GM19438 (cell line): Measurements from ENCODE around the gene CCDC154.
"Not testable (repeated sequence)": the region's sequence is repeated elsewhere in the genome, so short reads cannot be mapped to it uniquely, and the experiment has no call there.

Experiments
- ATAC-seq: cut with Tn5 transposase; IDR thresholded peaks from one replicate; pipeline ENCODE4 v1.9.1; 2021; ENCODE audit warnings: low read depth; ENCODE audit not compliant: unreplicated experiment

CCDC154 gene

GRCh38 chr16:1474796-1475551 lies 30.6 kb upstream of the CCDC154 start, which contains the start of gene CLCN7:
CLCN7 (minus strand) TSS chr16:1475028; CDS start chr16:1474974, 54 bp downstream.
- ATAC-seq, result peak; percentile 77

DNA sequence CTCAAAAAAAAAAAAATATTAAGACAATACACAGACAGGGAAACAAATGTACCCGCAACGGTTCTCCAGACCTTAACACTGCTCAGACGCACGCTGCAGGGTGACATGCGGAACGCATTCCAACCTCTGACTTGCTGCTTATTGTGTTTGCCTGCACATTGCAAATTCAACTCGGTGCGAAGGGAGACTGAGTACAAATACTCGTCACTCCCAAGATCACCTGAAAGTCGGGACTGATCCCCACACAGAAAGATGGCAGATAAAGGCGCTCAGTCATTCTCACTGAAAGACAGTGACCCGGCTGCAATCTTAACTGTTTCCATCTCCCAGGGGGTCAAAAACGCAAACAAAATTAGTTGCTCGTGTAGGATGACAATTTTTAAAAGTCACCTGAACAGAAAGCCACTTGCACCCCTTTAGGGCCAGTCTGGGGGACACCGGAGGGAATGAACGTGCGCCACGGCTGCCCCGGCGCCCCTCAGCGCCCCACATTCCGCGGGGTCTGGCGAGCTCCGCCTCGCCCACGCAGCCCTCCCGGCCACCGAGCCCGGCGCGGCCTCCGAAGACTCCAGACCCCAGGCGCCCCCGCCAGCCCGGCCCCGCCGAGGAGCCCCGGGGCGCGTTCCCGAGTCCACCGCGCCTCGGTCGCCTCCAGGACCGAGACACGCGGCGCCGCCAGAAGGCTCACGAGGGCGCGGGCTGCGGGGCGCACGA lies 29.9 kb upstream of the CCDC154 start:
- ATAC-seq, result peak; percentile 15

GRCh38 chr16:1472974-1473373 lies 28.6 kb upstream of the CCDC154 start:
- no peak for ATAC-seq

DNA sequence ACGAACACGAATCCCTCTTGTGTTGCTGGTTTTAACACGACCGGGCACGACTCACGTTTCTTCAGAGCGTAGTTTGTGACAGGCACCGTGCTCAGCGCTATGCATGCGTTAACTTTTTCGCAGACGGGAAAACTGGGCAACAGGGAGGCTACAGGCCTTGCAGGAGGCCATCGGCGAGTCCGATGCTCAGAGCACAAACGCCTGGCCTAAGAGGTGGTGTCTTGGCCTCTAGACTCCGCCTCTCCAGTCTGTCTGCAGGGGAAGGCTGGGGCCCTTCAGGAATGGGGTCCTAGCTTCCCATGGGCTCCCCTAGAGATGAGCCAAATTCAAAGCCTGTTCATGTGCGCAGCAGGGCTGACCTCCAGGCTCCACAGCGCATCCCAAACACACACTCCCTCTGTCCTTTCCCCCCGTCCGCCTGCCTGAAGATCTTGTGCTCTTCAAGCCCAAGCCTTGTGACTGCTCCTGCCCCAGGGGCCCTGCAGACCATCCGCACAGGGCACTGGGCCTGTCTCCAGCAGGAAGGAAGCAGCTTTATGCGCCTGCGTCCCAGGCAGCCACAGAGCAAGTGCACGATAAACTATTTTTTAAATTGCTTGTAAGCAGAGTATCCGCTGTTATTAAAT lies 27.3 kb upstream of the CCDC154 start:
- ATAC-seq, result no peak

DNA sequence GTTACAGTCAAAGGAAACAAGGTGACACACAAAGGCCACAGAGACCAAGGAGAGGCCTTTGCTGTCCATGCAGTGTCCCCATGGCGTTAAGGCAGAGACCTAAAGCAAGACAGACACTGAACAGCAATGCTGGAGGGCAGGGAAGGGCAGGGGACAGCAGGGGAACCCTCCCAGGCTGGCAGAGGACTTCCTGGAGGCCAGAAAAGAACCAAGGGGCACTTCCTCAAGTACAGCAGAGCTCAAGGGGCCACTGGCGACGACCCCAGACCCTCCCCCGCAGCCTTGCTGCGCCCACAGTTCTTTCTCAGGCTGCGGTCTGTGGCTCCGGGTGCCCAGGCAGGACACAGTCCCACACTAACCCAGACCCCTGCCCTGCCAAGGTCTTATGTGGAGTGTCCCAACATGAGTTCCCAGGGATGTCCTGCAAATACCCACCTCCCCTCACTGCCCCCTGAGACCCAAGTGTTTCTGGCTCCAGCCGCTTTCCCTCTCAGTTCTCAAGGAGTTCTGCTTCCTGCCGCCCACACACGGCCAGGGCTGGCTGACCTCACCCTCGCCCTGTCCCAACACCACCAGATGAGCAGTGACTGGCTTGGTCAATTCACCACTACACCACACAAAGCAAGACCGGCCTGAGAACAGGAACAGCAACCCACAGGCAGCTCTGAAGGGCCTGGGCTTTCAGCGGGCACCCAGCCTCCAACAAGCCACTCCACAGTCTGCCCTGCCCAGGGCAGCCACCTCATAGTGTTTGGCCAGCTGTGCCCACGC lies 26.3 kb upstream of the CCDC154 start:
- ATAC-seq, result no peak

DNA sequence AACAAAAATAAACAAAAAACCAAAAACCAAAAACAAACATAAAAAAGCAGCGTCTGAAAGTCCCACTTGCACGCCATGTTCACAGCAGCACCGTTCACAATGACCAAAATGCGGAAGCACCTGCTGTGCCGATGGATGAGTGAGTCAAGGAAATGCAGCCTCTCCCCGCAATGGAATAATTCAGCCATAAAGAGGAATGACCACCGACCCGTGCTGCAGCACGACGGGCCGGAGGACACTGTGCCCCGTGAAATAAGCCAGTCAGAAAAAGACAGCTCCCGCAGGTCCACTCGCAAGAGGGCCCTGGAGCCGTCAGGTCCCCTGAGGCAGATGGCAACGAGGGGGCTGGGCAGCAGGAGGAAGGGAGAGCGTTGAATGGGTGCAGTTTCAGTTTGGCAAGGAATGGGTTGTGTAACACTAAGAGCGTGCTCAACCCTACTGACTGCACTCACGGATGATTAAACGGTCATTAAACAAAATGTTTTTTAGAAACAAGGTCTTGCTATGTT lies 25.4 kb upstream of the CCDC154 start:
- no peak for ATAC-seq

- ATAC-seq, result not testable (repeated sequence)
Observed at GRCh38 chr16:1469141-1469540, 24.8 kb upstream of the CCDC154 start.

- no peak for ATAC-seq
Observed at GRCh38 chr16:1468426-1468810, 24.1 kb upstream of the CCDC154 start.

- ATAC-seq, result no peak
Observed at GRCh38 chr16:1466968-1467521, 22.7 kb upstream of the CCDC154 start.

GRCh38 chr16:1466054-1466453 lies 21.7 kb upstream of the CCDC154 start:
- no peak for ATAC-seq

- ATAC-seq, result no peak
Observed at GRCh38 chr16:1465567-1465915, 21.2 kb upstream of the CCDC154 start.

DNA sequence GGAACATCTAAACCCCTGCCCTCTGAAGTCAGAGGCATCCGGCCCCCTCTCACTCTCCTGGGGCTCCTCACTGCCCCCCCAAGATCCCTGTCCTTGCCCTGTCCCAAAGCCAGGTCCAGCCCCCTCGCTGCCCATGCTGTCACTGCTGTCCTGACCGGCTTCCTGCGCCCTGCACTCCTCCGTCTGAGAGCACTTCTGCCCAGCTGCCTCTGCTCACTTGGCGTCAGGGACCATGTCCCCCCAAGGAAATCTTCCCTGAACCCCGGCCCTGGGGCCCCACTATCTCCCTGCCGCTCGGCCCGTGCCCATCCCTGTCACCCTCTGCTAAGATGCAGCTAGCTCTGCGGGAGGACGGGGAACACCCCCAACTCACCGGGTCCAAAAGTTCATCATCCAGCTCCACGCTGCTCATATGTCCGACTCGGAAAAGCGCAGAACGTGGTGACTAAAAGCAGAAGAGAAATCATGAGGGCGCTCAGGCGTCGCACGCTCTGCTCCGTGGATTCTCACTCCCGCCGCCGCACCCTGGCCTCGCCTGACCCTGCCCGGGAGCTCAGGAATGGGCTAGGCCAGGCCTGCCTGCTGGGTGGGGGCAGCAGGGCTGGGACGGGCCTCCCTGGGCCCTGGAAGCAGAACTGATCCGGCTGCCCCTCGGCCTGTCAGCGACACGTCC lies 20.7 kb upstream of the CCDC154 start:
- no peak for ATAC-seq

DNA sequence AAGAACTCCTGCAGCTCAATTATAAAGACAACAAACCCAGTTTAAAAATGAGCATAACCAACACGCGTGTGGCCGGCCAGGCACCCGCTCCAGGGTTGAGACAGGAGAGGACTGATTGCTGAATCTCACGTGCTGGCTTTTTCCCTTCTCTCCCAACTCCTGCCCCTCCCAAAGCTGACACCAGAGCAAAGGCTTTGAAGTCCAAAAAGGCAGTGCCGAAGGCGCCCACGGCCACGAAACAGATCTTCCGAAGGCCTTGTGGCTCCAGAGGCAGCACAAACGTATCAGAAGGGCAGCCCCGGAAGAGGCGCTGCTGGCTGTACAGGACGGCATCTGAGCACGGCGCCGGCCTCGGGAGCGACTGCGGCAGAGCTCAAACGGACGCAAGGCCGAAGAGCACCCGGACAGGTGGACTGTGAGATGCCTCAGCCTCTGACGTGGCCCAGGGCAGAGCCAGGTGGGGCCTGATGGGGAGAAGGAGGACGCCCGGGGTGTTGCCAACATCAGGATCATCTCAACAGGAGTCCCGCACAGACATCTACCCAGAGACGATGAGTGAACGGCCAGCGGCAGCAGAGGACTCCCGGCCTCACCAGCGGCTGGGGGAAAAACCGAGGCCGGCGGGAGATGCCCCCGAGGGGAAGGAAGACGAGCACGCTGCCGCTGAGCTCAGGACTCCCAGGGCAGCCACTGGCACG lies 20.0 kb upstream of the CCDC154 start:
- no peak for ATAC-seq

DNA sequence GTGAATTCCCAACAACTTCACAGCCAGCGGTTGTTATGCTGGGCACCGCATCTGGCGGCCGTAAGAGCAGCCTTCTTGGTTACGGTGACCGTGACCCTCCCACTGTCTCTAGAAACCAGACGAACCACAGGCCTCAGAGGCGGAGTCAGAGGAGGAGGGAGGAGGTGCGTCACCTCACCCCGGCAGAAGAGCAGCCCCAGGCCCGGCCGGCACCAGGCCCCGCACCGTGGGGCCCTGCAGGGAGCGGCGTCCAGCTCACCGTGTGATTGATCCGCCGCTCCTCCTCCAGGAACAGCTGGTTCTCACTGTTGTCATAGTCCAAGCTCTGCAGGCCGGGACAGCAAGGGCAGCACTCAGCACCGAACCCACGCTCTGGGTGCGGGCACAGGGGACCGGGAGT lies 16.8 kb upstream of the CCDC154 start:
- no peak for ATAC-seq

- ATAC-seq, result no peak
Observed at GRCh38 chr16:1460602-1461138, 16.3 kb upstream of the CCDC154 start.

DNA sequence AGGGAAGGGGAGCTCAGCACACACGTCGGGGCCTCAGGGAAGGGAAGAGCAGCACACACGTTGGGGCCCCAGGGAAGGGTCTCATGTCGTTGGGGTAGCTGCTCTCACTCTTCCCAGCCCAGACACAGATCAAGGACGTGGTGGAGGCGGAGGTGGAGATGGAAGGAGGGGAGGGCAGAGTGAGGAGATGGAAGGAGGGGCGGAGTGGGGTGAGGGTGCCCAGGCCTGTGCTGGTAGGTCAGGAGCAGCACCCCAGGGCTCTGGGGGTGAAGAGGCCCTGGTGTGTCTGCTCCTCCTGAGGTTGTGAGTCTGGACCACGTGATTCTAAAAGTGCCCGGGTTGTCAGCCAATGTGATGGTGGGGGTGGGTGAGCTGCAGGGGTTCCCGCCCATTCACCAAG lies 15.6 kb upstream of the CCDC154 start:
- no peak for ATAC-seq

GRCh38 chr16:1458977-1459341 lies 14.6 kb upstream of the CCDC154 start:
- ATAC-seq, result no peak

DNA sequence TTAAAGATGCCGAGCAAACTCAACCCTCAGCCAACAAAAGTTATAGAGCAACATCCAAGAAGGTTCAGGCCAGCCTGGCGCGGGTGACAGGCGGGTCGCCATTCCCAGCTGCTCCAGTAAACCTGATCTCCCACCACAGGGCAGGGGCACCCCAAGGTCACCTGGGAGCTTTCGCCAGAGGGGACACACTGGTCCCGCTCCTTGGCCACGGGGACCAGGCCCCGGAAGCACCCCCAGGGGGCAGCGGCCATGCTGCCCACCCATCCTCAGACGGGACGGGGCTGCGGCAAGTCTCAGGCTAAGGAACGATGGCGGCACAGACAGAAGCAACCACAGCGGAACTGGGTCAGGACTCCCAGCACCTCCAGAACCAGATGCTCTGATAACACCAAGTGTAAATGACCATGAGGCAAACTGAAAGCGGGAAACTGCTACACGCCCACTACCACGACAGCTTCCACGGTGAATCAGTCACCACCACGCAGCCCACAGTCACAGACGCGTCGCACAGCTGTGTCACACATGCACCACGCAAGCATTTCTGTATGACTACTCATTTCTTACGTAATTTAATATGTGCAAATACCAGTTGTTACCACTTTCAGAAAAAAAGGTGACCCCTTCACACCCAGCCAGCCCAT lies 14.1 kb upstream of the CCDC154 start:
- no peak for ATAC-seq
